Epithelial cell of prostate (primary cell): Measurements from ENCODE around the gene MRTFA.
"Not testable (repeated sequence)": the region's sequence is repeated elsewhere in the genome, so short reads cannot be mapped to it uniquely, and the experiment has no call there.

ENCODE experiments used
- DNase-seq: peaks from one replicate; pipeline ENCODE4 v3.0.0-alpha.2; 2011; ENCODE audit warnings: low read depth, low spot score
- H3K27ac ChIP-seq: fragments of 450-650 bp; 2 replicates; pipeline ENCODE4 v1.5.1; 2017; ENCODE audit warnings: mild to moderate bottlenecking

MRTFA gene

GRCh38 chr22:40567626-40568328 lies 68.7 kb downstream of the MRTFA start:
- H3K27ac ChIP-seq = peak overlapping the region; percentile 78
- DNase-seq = no peak

DNA sequence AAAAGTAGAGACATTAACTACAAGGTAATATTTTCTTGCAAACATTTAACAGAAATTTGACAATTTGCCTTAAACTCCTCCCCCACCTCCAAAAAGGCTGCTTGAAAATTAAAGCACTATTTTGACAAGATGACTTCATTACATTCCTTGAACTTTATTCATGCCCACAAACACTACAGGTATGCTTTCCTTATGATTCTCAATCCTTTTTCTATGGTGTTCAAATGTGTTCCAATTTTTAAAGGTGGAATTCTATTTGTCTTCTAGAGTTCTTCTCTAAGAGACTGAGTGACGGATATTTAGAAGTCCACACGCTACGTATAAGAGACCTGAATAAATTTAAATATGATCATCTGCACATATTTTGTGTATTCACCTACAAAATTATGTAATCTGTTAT lies 69.4 kb downstream of the MRTFA start:
- DNase-seq = no peak
- peak overlapping the region; percentile 78 for H3K27ac ChIP-seq

DNA sequence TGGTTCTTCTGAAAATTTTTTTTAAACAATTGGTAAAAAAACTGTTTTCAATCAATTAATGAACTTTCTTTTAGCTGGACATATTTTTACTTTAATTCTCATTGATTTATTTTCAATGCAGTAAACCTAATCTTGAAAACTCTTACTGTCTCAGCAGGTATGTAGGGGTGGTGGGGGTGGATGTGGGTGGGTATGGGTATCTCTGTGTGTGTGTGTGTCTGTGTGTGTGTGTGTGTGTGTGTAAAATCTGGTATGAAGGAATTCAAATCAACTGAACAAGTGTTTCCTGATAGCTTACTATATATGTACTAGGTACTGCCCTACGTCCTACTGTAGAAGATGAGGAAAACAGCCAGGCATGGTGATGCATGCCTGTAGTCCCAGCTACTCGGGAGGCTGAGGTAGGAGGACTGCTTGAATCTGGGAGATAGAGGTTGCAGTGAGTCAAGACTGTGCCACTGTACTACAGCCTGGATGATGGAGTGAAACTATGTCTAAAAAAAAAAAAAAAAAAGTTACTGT lies 75.5 kb downstream of the MRTFA start:
- DNase-seq = no peak
- no peak overlapping the region for H3K27ac ChIP-seq

DNA sequence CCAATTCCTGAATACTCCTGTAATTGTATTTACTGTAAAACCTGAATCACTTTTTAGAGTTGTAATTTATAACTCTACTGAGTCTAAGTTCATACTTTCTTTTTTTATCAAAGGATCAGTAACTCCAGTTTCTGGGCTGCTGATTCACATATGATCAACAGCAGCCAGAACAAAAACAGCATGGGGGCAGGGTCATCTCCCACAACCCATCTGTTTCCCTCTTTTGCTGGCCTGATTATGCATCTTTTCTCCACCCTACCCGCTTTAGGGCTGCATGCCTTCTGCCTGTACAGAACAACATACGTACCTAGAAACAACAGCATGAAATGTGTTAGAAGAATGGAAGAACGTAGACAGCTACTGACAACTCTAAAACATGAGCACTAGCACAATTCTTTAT lies 76.0 kb downstream of the MRTFA start:
- no peak for DNase-seq
- no peak overlapping the region for H3K27ac ChIP-seq

DNA sequence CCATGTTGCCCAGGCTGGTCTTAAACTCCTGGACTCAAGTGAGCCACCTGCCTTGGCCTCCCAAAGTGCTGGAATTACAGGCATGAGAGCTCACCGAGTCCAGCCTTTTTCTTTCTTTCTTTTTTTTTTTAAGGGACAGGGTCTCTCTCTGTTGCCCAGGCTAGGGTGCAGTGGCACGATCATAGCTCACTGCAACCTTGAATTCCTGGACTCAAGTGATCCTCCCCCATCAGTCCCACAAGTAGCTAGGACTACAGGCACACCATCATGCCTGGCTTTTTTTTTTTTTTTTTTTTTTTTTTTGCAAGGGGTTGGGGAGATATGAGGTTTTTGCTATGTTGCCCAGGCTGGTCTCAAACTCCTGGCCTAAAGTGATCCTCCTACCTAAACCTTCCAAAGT lies 78.5 kb downstream of the MRTFA start:
- H3K27ac ChIP-seq = no peak overlapping the region
- no peak for DNase-seq

GRCh38 chr22:40556641-40557040 lies 79.9 kb downstream of the MRTFA start:
- DNase-seq = no peak

DNA sequence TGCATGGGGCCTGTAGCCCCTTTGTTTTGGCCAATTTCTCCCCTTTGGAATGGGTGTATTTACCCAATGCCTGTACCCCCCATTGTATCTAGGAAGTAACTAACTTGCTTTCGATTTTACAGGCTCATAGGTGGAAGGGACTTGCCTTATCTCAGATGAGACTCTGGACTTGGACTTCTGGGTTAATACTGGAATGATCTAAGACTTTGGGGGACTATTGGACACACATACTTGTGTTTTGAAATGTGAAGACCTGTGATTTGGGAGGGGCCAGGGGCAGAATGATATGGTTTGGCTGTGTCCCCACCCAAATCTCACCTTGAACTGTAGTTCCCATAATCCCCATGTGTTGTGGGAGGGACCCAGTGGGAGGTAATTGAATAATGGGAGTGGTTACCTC lies 82.5 kb downstream of the MRTFA start:
- DNase-seq, H3K27ac ChIP-seq: not testable (repeated sequence)

More at GRCh38 chr22:40556641-40557040, 79.9 kb downstream of the MRTFA start:
- no peak overlapping the region for H3K27ac ChIP-seq

DNA sequence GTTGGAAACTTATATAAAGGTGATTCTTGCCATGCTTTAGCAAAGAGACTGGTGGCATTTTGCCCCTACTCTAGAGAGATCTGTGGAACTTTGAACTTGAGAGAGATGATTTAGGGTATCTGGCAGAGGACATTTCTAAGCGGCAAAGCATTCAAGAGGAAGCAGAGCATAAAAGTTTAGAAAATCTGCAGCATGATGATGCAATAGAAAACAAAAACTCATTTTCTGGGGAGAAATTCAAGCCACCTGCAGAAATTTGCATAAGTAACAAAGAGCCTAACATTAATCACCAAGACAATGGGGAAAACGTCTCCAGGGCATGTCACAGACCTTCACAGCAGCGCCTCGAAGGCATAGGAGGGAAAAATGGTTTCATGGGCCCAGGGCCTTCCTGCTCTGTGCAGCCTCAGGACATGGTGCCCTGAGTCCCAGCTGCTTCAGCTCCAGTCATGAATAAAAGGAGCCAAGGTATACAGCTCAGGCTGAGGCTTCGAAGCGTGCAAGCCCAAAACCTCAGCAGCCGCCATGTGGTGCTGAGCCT lies 83.4 kb downstream of the MRTFA start:
- H3K27ac ChIP-seq = no peak overlapping the region
- no peak for DNase-seq

- no peak overlapping the region for H3K27ac ChIP-seq
- no peak for DNase-seq
These were observed 84.4 kb downstream of the MRTFA start for GRCh38 chr22:40552070-40552469.

GRCh38 chr22:40547729-40548143 lies 88.8 kb downstream of the MRTFA start:
- DNase-seq = no peak
- no peak overlapping the region for H3K27ac ChIP-seq

DNA sequence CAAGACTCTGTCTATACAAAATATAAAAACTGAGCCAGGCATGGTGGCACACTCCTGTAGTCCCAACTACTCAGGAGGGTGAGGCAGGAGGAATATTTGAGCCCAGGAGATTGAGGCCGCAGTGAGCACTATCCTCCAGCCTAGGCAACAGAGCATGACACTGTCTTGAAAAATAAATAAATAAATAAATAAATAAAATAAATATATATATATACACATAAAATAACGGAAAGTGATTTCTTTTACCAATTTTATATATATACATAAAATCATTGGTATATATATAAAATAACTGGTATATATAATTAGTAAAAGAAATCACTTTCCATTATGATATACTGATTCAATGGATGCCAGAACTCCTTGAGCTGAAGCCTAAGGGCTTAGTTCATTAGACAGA lies 91.8 kb downstream of the MRTFA start:
- H3K27ac ChIP-seq = no peak overlapping the region
- no peak for DNase-seq

DNA sequence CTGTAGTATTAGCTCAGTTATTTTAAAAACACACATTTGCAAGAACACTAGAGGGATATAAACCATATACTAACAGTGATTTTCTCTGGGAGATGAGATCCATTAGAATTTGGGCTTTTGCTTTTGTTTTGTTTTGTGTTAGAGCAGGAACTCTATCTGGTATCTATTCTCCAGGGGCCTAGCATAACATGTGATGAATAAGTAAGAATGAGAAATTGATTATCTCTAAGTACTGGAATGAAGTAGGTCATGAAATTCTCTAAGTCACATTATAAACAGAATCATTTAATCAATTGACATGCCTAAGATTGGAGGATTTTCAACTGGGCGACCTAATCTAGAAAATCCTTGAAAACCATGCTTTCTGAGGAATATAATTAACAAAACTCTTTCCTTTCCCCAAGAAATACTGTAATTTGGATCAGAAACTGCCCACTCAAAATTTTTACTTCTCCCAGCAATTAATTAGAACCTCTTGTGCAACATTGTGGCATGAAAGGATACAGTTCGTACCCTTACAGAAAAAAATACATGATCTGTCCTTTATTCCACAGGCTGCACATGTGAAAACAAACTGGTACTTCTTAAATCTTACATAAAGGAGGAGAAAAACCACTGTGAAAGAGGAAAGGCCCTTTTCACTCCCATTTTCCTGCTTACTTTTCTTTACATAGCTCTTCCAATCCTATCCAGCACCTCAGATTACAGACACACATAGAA lies 93.5 kb downstream of the MRTFA start:
- H3K27ac ChIP-seq = peak overlapping the region; percentile 88
- no peak for DNase-seq

DNA sequence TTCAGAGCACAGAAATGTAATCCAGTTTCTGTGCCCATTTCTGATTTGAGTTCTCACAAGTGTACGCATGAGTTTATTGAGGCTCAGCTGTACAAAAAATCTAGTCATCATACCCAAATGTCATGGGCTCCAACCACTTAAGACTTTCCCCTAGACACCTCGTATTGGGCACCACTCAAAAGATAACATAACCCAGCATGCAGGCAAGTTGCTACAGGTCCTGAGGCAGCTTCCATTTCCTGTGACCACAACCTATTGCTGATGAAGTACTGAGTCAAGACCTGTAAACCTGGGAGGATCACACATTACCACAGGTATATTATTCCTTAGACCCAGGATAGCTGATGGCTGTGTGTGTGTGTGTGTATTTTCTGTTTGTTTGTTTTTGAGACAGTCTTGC lies 95.2 kb downstream of the MRTFA start:
- peak; percentile 97 for DNase-seq
- H3K27ac ChIP-seq = peak overlapping the region; percentile 88

DNA sequence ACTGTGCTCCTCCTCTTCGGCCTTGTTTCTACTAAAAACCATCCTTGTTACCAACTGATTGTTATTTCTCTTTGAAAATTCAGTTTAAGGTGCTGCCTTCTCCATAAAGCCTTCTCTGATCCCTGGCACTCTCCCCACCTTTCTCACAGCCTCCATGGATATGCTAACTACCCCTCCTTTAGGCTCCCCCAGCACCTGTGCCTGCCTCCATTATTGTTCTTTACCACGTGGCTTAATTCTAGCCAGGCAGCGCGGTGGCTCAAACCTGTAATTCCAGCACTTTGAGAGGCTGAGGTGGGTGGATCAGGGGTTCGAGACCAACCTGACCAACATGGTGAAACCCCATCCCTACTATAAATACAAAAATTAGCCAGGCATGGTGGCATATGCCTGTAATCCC lies 96.3 kb downstream of the MRTFA start:
- DNase-seq = no peak
- peak overlapping the region; percentile 88 for H3K27ac ChIP-seq

DNA sequence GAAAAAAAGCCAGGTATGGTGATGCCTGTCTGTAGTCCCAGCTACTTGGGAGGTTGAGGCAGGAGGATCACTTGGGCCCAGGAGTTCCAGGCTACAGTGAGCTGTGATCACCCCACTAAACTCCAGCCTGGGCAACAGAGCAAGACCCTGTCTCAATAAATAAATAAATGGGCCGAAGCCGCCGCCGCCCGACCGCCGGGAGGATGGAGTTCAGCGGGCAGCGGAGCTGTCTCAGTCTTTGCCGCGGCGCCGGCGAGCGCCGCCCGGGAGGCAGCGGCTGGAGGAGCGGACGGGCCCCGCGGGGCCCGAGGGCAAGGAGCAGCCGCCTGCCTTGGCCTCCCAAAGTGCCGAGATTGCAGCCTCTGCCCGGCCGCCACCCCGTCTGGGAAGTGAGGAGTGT lies 100.4 kb downstream of the MRTFA start:
- not testable (repeated sequence) for DNase-seq, H3K27ac ChIP-seq

DNA sequence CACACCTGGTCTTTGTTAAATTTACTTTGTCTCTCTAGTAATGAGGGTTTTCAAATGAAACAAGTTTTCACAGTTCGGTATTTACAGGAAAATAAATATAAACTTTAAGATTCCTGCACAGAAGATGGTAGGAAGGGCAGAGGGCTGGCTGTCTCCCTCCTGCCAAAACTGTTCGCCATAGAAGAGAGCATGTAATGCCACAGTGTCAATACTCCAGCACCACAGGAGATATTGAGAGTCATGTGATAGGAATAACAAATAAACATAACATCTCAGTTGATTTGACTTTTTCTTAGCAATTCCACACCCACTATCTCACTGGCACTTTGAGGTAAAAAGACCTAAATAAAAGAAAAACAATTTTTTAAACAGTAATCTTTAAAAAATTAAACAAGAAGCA lies 100.9 kb downstream of the MRTFA start:
- no peak for DNase-seq
- peak overlapping the region; percentile 31 for H3K27ac ChIP-seq

GRCh38 chr22:40535189-40535512 lies 101.4 kb downstream of the MRTFA start:
- H3K27ac ChIP-seq = peak overlapping the region; percentile 31

DNA sequence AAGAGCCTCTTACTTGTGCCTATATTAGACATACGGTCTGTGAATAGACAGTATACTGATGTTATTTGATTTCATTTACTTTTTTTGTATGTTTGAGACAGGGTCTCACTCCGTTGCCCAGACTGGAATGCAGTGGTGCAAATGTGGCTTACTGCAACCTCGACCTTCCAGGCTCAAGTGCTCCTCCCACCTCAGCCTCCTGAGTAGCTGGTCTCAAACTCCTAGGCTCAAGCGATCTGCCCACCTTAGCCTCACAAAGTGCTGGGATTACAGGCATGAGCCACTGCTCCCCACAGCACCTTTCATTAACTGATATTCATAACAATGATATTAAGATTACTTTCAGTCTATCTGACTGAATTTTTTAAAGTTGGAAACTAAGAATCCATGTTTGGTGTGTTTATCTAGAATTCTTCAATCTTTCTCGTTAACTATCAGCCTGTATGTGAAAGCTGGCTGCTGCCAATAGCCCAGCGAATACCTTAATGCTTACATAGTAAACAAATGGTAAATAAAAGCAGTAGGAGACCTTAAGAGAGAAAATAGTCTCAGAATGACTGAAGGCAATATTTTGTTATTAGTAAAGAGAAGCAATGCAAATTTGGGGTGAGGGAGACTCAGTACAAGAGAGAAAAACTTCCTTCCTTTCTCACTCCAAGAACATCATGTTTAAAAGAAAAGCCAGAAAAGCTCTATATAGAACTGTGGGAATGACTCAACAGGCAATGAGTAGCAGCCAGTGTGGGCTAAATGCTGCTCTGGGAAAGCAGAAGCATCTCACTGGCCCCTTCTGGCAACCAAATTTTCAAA lies 101.9 kb downstream of the MRTFA start:
- no peak for DNase-seq
- peak overlapping the region; percentile 31 for H3K27ac ChIP-seq

More at GRCh38 chr22:40535189-40535512, 101.4 kb downstream of the MRTFA start:
- no peak for DNase-seq

- H3K27ac ChIP-seq = peak overlapping the region; percentile 31
These were observed 102.7 kb downstream of the MRTFA start for GRCh38 chr22:40533712-40534378.

More at GRCh38 chr22:40533712-40534378, 102.7 kb downstream of the MRTFA start:
- no peak for DNase-seq
